ENCODE measurements around the gene RAPGEF2. TPM values are rescaled to one million over a fixed set of nuclear protein-coding genes. Genes with fewer than 3 reads are reported as not detected.

Gene RAPGEF2
- polyA plus RNA-seq, 1 donor (not counting 4 experiments of a cell fraction or from before 2014, with no cell fraction given): 23.8 TPM

GRCh38 chr4:159363361-159363760, 260.5 kb downstream of the RAPGEF2 start:
- no peak for DNase-seq (ENCODE audit: low read depth, low spot score)
- no peak overlapping the region for H3K27ac ChIP-seq (ENCODE audit: control insufficient read depth, insufficient read depth, low read length)
- peaks cover 1 to 3% of the 10 kb centered on the region in 2 experiments for H3K36me3 ChIP-seq (ENCODE audit: control insufficient read depth in 2 of 2, extremely low read depth in 1 of 2, insufficient read depth in 2 of 2, low read length in 2 of 2)
- H4K20me1 ChIP-seq (ENCODE audit: control insufficient read depth, extremely low read depth, insufficient read depth, low read length): no peaks in the 10 kb centered on the region
- no peaks in the 10 kb centered on the region for H3K9me1 ChIP-seq (ENCODE audit: control insufficient read depth, extremely low read depth, insufficient read depth, low read length)
- no peak overlapping the region for H3K9ac ChIP-seq (ENCODE audit: control insufficient read depth, extremely low read depth, insufficient read depth, low read length)
- H3K9me3 ChIP-seq (ENCODE audit: control insufficient read depth, low read depth, low read length): no peaks in the 10 kb centered on the region
- H3K4me1 ChIP-seq (ENCODE audit: control insufficient read depth, extremely low read depth, insufficient read depth, low read length): peaks cover 50% of the 10 kb centered on the region
- H3K27me3 ChIP-seq (ENCODE audit: control insufficient read depth, extremely low read depth, insufficient read depth, low read length): no peaks in the 10 kb centered on the region
- no peak overlapping the region for H2AFZ ChIP-seq (ENCODE audit: control insufficient read depth, low read length)
- no peak for TF ChIP-seq CTCF (optimal IDR thresholded peaks at IDR 0.05 in 1 of 3, IDR thresholded peaks at IDR 0.05 in 1 of 3, conservative IDR thresholded peaks at IDR 0.05 in 1 of 3; ENCODE audit: extremely low read depth in 1 of 3, insufficient read depth in 2 of 3, low read length in 3 of 3)
- TF ChIP-seq EZH2 (IDR thresholded peaks at IDR 0.05; ENCODE audit: low read length): no peak
- FAIRE-seq: no peak
- no peaks in the 10 kb centered on the region for H3K79me2 ChIP-seq (ENCODE audit: control insufficient read depth, insufficient read depth, low read length)
- dilution Hi-C loops (cut with MboI; ENCODE audit: extremely low pct_ligation_motif_present, low sequenced_read_pairs): no loop called here
- H3K4me2 ChIP-seq (ENCODE audit: control insufficient read depth, extremely low read depth, insufficient read depth, low read depth, low read length): no peak overlapping the region
- no peak overlapping the region for H3K4me3 ChIP-seq (ENCODE audit: control insufficient read depth in 2 of 3, extremely low read depth in 1 of 3, insufficient read depth in 2 of 3, low read depth in 1 of 3, low read length in 3 of 3)

- peak overlapping the region; percentile 59 for H3K4me2 ChIP-seq (ENCODE audit: control insufficient read depth, extremely low read depth, insufficient read depth, low read depth, low read length)
- H3K9me3 ChIP-seq (ENCODE audit: control insufficient read depth, low read depth, low read length): no peaks in the 10 kb centered on the region
- DNase-seq (ENCODE audit: low read depth, low spot score) (no peak), FAIRE-seq (peak; percentile 88)
- peak overlapping the region; percentile 60 for H2AFZ ChIP-seq (ENCODE audit: control insufficient read depth, low read length)
- H3K36me3 ChIP-seq (ENCODE audit: control insufficient read depth in 2 of 2, extremely low read depth in 1 of 2, insufficient read depth in 2 of 2, low read length in 2 of 2): no peaks in the 10 kb centered on the region
- H3K27me3 ChIP-seq (ENCODE audit: control insufficient read depth, extremely low read depth, insufficient read depth, low read length): no peaks in the 10 kb centered on the region
- peak overlapping the region; percentile 24 for H3K27ac ChIP-seq (ENCODE audit: control insufficient read depth, insufficient read depth, low read length)
- TF ChIP-seq EZH2 (IDR thresholded peaks at IDR 0.05; ENCODE audit: low read length) (no peak), CTCF (optimal IDR thresholded peaks at IDR 0.05 in 1 of 3, IDR thresholded peaks at IDR 0.05 in 1 of 3, conservative IDR thresholded peaks at IDR 0.05 in 1 of 3; ENCODE audit: extremely low read depth in 1 of 3, insufficient read depth in 2 of 3, low read length in 3 of 3) (no peak)
- no peak overlapping the region for H3K9ac ChIP-seq (ENCODE audit: control insufficient read depth, extremely low read depth, insufficient read depth, low read length)
- no peaks in the 10 kb centered on the region for H3K79me2 ChIP-seq (ENCODE audit: control insufficient read depth, insufficient read depth, low read length)
- H3K4me3 ChIP-seq (ENCODE audit: control insufficient read depth in 2 of 3, extremely low read depth in 1 of 3, insufficient read depth in 2 of 3, low read depth in 1 of 3, low read length in 3 of 3): peak overlapping the region in 2 of 3 experiments; percentile 9 to 15
- no peaks in the 10 kb centered on the region for H3K9me1 ChIP-seq (ENCODE audit: control insufficient read depth, extremely low read depth, insufficient read depth, low read length)
- dilution Hi-C loops (cut with MboI; ENCODE audit: extremely low pct_ligation_motif_present, low sequenced_read_pairs): no loop called here
- H4K20me1 ChIP-seq (ENCODE audit: control insufficient read depth, extremely low read depth, insufficient read depth, low read length): no peaks in the 10 kb centered on the region
- H3K4me1 ChIP-seq (ENCODE audit: control insufficient read depth, extremely low read depth, insufficient read depth, low read length): peaks cover 21% of the 10 kb centered on the region
These were observed 264.3 kb downstream of the RAPGEF2 start for GRCh38 chr4:159366966-159367780.

Measured in keratinocyte (primary cell).